ENCODE measurements around the gene BATF3. TPM values are rescaled to one million over a fixed set of nuclear protein-coding genes. Genes with fewer than 3 reads are reported as not detected.

The BATF3 gene
- total RNA-seq, 1 experiment from 2014 or later = 3.9 TPM

GRCh38 chr1:212699104-212699624, 476 bp downstream of the BATF3 start (continued):
- TF ChIP-seq ETV6 (CRISPR knock-in tag; IDR thresholded peaks at IDR 0.05) (peak; percentile 57), MYBL2 (CRISPR knock-in tag; IDR thresholded peaks at IDR 0.05) (peak; percentile 54), OVOL2 (CRISPR knock-in tag; IDR thresholded peaks at IDR 0.05; ENCODE audit: borderline replicate concordance) (no peak), ZNF317 (CRISPR knock-in tag; IDR thresholded peaks at IDR 0.05; ENCODE audit: borderline replicate concordance, low read depth) (0 out of 2 replicates have a peak, but pooled peaks have one; percentile 54)

DNA sequence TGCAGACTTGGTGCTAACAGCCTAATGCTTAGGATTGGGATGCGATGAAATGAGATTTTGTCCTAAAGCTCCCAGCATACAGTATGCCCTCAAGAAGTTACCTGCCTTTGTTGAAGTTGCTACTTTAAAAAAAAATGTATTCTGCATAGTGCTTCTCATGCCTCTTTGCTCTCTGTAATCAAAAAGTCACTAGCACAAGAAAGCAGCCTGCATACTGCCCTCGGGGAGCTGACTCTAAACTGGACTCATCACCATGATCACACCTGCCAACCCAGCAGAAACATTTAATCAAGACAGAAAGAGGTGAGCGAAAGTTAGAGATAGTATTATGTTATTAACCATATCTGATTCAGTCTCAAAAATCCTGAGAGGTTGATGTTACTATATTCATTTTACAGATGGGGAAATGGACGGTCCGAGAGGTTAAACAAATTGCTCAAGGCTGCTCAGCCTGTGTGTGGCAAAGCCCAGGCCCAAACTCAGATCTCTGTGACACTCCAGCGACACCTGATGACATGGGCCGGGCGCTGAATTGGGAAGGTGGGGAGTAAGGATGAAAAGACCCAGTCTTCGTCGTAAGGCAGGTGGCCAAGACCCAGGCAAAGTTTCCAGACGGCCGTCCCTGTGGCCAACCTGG, 1.1 kb downstream of the BATF3 start:
- ATAC-seq (no peak), DNase-seq (ENCODE audit: low spot score) (no peak)
- H3K4me1 Mint-ChIP-seq = peaks cover 13% of the 10 kb centered on the region
- ChIA-PET CTCF (interaction anchor here (1.2 to 3.7 kb wide), 10 partner anchors 8 to 242 kb away, joined by 3 to 25 read pairs (median 6); partner anchors contain the start of gene ATF3), POLR2A (no interaction called here)
- no peaks in the 10 kb centered on the region for H3K36me3 Mint-ChIP-seq
- H3K27me3 Mint-ChIP-seq (ENCODE audit: low read depth) = peaks cover 79% of the 10 kb centered on the region
- H3K4me3 Mint-ChIP-seq = peak overlapping the region; percentile 46
- no peaks in the 10 kb centered on the region for H3K9me3 Mint-ChIP-seq
- no peak overlapping the region for H3K27ac Mint-ChIP-seq
- TF ChIP-seq ZNF232 (CRISPR knock-in tag; IDR thresholded peaks at IDR 0.05) (0 out of 2 replicates have a peak, but pooled peaks have one; percentile 3), MYBL2 (CRISPR knock-in tag; IDR thresholded peaks at IDR 0.05) (peak; percentile 43; the same call in 1 of the 2 replicates)
- TF ChIP-seq, protein P1, sequence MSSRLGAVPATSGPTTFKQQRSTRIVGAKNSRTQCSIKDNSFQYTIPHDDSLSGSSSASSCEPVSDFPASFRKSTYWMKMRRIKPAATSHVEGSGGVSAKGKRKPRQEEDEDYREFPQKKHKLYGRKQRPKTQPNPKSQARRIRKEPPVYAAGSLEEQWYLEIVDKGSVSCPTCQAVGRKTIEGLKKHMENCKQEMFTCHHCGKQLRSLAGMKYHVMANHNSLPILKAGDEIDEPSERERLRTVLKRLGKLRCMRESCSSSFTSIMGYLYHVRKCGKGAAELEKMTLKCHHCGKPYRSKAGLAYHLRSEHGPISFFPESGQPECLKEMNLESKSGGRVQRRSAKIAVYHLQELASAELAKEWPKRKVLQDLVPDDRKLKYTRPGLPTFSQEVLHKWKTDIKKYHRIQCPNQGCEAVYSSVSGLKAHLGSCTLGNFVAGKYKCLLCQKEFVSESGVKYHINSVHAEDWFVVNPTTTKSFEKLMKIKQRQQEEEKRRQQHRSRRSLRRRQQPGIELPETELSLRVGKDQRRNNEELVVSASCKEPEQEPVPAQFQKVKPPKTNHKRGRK (CRISPR knock-in tag; IDR thresholded peaks at IDR 0.05; ENCODE audit: borderline replicate concordance) = no peak

GRCh38 chr1:212696721-212697331, 2.8 kb downstream of the BATF3 start:
- H3K27me3 Mint-ChIP-seq (ENCODE audit: low read depth) = peaks cover 61% of the 10 kb centered on the region
- no peaks in the 10 kb centered on the region for H3K36me3 Mint-ChIP-seq
- H3K4me3 Mint-ChIP-seq = no peak overlapping the region
- peaks cover 15% of the 10 kb centered on the region for H3K4me1 Mint-ChIP-seq
- ChIA-PET POLR2A (no interaction called here), CTCF (interaction anchor here (1.4 to 3.7 kb wide), 4 partner anchors 20 to 240 kb away, joined by 3 to 25 read pairs (median 14); no protein-coding TSS in a partner anchor)
- H3K9me3 Mint-ChIP-seq = no peaks in the 10 kb centered on the region
- DNase-seq (ENCODE audit: low spot score) (no peak), ATAC-seq (no peak)
- no peak overlapping the region for H3K27ac Mint-ChIP-seq
- TF ChIP-seq, protein P2, sequence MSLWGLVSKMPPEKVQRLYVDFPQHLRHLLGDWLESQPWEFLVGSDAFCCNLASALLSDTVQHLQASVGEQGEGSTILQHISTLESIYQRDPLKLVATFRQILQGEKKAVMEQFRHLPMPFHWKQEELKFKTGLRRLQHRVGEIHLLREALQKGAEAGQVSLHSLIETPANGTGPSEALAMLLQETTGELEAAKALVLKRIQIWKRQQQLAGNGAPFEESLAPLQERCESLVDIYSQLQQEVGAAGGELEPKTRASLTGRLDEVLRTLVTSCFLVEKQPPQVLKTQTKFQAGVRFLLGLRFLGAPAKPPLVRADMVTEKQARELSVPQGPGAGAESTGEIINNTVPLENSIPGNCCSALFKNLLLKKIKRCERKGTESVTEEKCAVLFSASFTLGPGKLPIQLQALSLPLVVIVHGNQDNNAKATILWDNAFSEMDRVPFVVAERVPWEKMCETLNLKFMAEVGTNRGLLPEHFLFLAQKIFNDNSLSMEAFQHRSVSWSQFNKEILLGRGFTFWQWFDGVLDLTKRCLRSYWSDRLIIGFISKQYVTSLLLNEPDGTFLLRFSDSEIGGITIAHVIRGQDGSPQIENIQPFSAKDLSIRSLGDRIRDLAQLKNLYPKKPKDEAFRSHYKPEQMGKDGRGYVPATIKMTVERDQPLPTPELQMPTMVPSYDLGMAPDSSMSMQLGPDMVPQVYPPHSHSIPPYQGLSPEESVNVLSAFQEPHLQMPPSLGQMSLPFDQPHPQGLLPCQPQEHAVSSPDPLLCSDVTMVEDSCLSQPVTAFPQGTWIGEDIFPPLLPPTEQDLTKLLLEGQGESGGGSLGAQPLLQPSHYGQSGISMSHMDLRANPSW (CRISPR knock-in tag; conservative IDR thresholded peaks at IDR 0.05; ENCODE audit: low read depth) = no peak
- no peak for TF ChIP-seq RELA (CRISPR knock-in tag; IDR thresholded peaks at IDR 0.05; ENCODE audit: borderline replicate concordance)
- TF ChIP-seq, protein P3, sequence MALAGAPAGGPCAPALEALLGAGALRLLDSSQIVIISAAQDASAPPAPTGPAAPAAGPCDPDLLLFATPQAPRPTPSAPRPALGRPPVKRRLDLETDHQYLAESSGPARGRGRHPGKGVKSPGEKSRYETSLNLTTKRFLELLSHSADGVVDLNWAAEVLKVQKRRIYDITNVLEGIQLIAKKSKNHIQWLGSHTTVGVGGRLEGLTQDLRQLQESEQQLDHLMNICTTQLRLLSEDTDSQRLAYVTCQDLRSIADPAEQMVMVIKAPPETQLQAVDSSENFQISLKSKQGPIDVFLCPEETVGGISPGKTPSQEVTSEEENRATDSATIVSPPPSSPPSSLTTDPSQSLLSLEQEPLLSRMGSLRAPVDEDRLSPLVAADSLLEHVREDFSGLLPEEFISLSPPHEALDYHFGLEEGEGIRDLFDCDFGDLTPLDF (CRISPR knock-in tag; IDR thresholded peaks at IDR 0.05) = no peak
- TF ChIP-seq NR3C1 (CRISPR knock-in tag; conservative IDR thresholded peaks at IDR 0.05; ENCODE audit: low read depth) = no peak
- no peak for TF ChIP-seq ZNF263 (CRISPR knock-in tag; IDR thresholded peaks at IDR 0.05; ENCODE audit: low read depth)
- TF ChIP-seq ZNF281 (CRISPR knock-in tag; IDR thresholded peaks at IDR 0.05) = no peak
- TF ChIP-seq, protein P4, sequence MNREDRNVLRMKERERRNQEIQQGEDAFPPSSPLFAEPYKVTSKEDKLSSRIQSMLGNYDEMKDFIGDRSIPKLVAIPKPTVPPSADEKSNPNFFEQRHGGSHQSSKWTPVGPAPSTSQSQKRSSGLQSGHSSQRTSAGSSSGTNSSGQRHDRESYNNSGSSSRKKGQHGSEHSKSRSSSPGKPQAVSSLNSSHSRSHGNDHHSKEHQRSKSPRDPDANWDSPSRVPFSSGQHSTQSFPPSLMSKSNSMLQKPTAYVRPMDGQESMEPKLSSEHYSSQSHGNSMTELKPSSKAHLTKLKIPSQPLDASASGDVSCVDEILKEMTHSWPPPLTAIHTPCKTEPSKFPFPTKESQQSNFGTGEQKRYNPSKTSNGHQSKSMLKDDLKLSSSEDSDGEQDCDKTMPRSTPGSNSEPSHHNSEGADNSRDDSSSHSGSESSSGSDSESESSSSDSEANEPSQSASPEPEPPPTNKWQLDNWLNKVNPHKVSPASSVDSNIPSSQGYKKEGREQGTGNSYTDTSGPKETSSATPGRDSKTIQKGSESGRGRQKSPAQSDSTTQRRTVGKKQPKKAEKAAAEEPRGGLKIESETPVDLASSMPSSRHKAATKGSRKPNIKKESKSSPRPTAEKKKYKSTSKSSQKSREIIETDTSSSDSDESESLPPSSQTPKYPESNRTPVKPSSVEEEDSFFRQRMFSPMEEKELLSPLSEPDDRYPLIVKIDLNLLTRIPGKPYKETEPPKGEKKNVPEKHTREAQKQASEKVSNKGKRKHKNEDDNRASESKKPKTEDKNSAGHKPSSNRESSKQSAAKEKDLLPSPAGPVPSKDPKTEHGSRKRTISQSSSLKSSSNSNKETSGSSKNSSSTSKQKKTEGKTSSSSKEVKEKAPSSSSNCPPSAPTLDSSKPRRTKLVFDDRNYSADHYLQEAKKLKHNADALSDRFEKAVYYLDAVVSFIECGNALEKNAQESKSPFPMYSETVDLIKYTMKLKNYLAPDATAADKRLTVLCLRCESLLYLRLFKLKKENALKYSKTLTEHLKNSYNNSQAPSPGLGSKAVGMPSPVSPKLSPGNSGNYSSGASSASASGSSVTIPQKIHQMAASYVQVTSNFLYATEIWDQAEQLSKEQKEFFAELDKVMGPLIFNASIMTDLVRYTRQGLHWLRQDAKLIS (CRISPR knock-in tag; IDR thresholded peaks at IDR 0.05; ENCODE audit: borderline replicate concordance) = no peak
- no peak for TF ChIP-seq ZNF396 (CRISPR knock-in tag; IDR thresholded peaks at IDR 0.05; ENCODE audit: borderline replicate concordance)
- TF ChIP-seq ZBTB21 (CRISPR knock-in tag; IDR thresholded peaks at IDR 0.05; ENCODE audit: borderline replicate concordance) = no peak
- no peak for TF ChIP-seq MYBL2 (CRISPR knock-in tag; IDR thresholded peaks at IDR 0.05)
- no peak for TF ChIP-seq NR1H2 (CRISPR knock-in tag; IDR thresholded peaks at IDR 0.05)
- TF ChIP-seq SMAD3 (CRISPR knock-in tag; IDR thresholded peaks at IDR 0.05; ENCODE audit: borderline replicate concordance) = no peak
- TF ChIP-seq MXD4 (CRISPR knock-in tag; IDR thresholded peaks at IDR 0.05; ENCODE audit: borderline replicate concordance) = no peak
